Prostate gland (tissue), 2 donors: ENCODE results near the gene ZFP14. TPM values are rescaled to one million over a fixed set of nuclear protein-coding genes. Genes with fewer than 3 reads are reported as not detected.
"Not testable (repeated sequence)": the region's sequence is repeated elsewhere in the genome, so short reads cannot be mapped to it uniquely, and the experiment has no call there.

ENCODE experiments used
- DNase-seq: peaks from one replicate; pipeline ENCODE4 v3.0.0-alpha.2; 2019; ENCODE audit warnings: low spot score
- H3K27ac ChIP-seq, 2 donors: fragments of 200-600 bp; sonication (generic); 2 replicates each; pipeline ENCODE4 v1.5.1; 2017 to 2019
- H3K27me3 ChIP-seq: fragments of 200-600 bp; sonication (generic); replicated peaks from 2 replicates; pipeline ENCODE4 v1.5.1; 2019; ENCODE audit not compliant: insufficient read depth
- H3K36me3 ChIP-seq, 2 donors: fragments of 200-600 bp; sonication (generic); 1 replicate in 1 of 2; 2 replicates in 1 of 2; pipeline versions ENCODE4 v1.5.1 to v1.8.1; 2017 to 2019
- H3K4me1 ChIP-seq: fragments of 200-600 bp; sonication (generic); replicated peaks from 2 replicates; pipeline ENCODE4 v1.5.1; 2019
- H3K4me3 ChIP-seq, 2 donors: fragments of 200-600 bp; sonication (generic); 2 replicates each; pipeline ENCODE4 v1.5.1; 2017 to 2019
- H3K9me3 ChIP-seq: fragments of 200-600 bp; sonication (generic); 2 replicates; pipeline ENCODE4 v1.5.1; 2017
- WGBS: methylation state at CpG from one replicate; pipeline ENCODE4 v1.1.5; 2018; 5-methylcytosine and 5-hydroxymethylcytosine counted together
- intact Hi-C: fragments of 100-400 bp; cut with DNase I; formaldehyde crosslinking; loops from one replicate; pipeline ENCODE4 v1.14.2; 2022
- total RNA-seq, 2 donors: library from RNA; depleted of rRNA; stranded (reverse); fragments of >200 nt; gene quantifications; one replicate each; pipeline ENCODE4 v1.1.0, GENCODE V29; 2016

ZFP14 gene
- total RNA-seq, 2 donors from 2014 or later = 5.2 to 7.2 TPM

- WGBS = 91% methylated on average over 14 of the region's 30 CpGs
- intact Hi-C loops, DNase-seq: not testable (repeated sequence)
Observed at GRCh38 chr19:36292317-36292716, 86.7 kb downstream of the ZFP14 start.

More at GRCh38 chr19:36292317-36292716, 86.7 kb downstream of the ZFP14 start:
- H3K27me3 ChIP-seq, H3K9me3 ChIP-seq, H3K4me3 ChIP-seq, H3K4me1 ChIP-seq, H3K36me3 ChIP-seq, H3K27ac ChIP-seq: not testable (repeated sequence)

Other genes with a start within 250 kb of the ZFP14 start
- 100 to 1,000 TPM; 168 to 196 TPM for gene CAPNS1, start 239.1 kb downstream of the ZFP14 start, total RNA-seq
- gene COX7A1, start 226.8 kb downstream of the ZFP14 start, total RNA-seq = 10 to 100 TPM in 1 of 2 donors, 1 to 10 TPM in 1; 6.5 to 28.8 TPM
- gene ZNF565, start 164.5 kb downstream of the ZFP14 start, total RNA-seq = 1 to 10 TPM; 3.6 to 6.4 TPM
- 10 to 100 TPM; 46.9 to 83.6 TPM for gene ZNF146, start 164.1 kb downstream of the ZFP14 start, total RNA-seq
- 1 to 10 TPM; 4.3 to 6.3 TPM for gene ZFP82, start 39.4 kb upstream of the ZFP14 start, total RNA-seq
- 10 to 100 TPM in 1 of 2 donors, 1 to 10 TPM in 1; 9.6 to 20.7 TPM for gene ZNF566, start 110.4 kb upstream of the ZFP14 start, total RNA-seq
- 10 to 100 TPM in 1 of 2 donors, 1 to 10 TPM in 1; 6.2 to 11.9 TPM for gene ZNF260, start 149.1 kb upstream of the ZFP14 start, total RNA-seq
- gene ZNF529, start 194.1 kb upstream of the ZFP14 start, total RNA-seq = 10 to 100 TPM in 1 of 2 donors, 1 to 10 TPM in 1; 8.4 to 13.5 TPM
- 10 to 100 TPM in 1 of 2 donors, 1 to 10 TPM in 1; 9.6 to 10.9 TPM for gene ZNF382, start 226.1 kb upstream of the ZFP14 start, total RNA-seq